ENCODE measurements around the gene LRFN4.

DNA sequence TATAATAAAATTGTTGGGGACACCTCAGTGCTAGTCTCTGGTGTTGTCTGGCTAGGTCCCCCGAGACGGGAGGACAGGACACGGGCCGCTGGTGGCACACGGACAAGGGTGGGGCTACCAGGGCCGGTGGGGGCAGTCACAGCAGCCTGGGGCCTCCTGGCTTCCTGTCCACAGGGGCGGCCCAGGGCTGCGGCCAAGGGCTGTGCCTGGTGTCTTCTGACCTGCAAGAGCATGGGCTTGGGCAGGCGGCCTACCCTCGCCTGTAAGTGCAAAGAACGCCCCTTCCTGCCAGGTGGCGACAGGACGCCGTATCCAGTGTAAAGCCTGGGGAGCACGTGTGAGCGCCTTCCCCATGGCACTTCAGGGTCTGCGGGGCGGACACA, 3.6 kb downstream of the LRFN4 start:
- TF ChIP-seq, protein P1, sequence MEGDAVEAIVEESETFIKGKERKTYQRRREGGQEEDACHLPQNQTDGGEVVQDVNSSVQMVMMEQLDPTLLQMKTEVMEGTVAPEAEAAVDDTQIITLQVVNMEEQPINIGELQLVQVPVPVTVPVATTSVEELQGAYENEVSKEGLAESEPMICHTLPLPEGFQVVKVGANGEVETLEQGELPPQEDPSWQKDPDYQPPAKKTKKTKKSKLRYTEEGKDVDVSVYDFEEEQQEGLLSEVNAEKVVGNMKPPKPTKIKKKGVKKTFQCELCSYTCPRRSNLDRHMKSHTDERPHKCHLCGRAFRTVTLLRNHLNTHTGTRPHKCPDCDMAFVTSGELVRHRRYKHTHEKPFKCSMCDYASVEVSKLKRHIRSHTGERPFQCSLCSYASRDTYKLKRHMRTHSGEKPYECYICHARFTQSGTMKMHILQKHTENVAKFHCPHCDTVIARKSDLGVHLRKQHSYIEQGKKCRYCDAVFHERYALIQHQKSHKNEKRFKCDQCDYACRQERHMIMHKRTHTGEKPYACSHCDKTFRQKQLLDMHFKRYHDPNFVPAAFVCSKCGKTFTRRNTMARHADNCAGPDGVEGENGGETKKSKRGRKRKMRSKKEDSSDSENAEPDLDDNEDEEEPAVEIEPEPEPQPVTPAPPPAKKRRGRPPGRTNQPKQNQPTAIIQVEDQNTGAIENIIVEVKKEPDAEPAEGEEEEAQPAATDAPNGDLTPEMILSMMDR (IDR thresholded peaks at IDR 0.05), result no peak
- TF ChIP-seq SIN3A (IDR thresholded peaks at IDR 0.05; ENCODE audit: borderline replicate concordance, insufficient read depth, low read depth, low read length) (no peak), POLR2AphosphoS5 (IDR thresholded peaks at IDR 0.05; ENCODE audit: low read depth, low read length) (no peak)
- TF ChIP-seq, protein P2, sequence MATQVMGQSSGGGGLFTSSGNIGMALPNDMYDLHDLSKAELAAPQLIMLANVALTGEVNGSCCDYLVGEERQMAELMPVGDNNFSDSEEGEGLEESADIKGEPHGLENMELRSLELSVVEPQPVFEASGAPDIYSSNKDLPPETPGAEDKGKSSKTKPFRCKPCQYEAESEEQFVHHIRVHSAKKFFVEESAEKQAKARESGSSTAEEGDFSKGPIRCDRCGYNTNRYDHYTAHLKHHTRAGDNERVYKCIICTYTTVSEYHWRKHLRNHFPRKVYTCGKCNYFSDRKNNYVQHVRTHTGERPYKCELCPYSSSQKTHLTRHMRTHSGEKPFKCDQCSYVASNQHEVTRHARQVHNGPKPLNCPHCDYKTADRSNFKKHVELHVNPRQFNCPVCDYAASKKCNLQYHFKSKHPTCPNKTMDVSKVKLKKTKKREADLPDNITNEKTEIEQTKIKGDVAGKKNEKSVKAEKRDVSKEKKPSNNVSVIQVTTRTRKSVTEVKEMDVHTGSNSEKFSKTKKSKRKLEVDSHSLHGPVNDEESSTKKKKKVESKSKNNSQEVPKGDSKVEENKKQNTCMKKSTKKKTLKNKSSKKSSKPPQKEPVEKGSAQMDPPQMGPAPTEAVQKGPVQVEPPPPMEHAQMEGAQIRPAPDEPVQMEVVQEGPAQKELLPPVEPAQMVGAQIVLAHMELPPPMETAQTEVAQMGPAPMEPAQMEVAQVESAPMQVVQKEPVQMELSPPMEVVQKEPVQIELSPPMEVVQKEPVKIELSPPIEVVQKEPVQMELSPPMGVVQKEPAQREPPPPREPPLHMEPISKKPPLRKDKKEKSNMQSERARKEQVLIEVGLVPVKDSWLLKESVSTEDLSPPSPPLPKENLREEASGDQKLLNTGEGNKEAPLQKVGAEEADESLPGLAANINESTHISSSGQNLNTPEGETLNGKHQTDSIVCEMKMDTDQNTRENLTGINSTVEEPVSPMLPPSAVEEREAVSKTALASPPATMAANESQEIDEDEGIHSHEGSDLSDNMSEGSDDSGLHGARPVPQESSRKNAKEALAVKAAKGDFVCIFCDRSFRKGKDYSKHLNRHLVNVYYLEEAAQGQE (IDR thresholded peaks at IDR 0.05; ENCODE audit: insufficient read depth in 1 of 2, low read depth in 2 of 2, low read length in 1 of 2), result no peak
